RWPE1 (cell line): ENCODE measurements around the gene HORMAD2.

ENCODE experiments used
- CTCF ChIA-PET: fragments of 350-600 bp; sonication (Branson Sonifier 250); formaldehyde crosslinking; extraction: SDS; loops from one replicate; lab custom pipeline; 2021; lab: Yijun Ruan, JAX
- POLR2A ChIA-PET: fragments of 400-600 bp; formaldehyde crosslinking; extraction: SDS; loops from one replicate; lab custom pipeline; 2020; ENCODE audit warnings: antibody characterized with exemption; ENCODE audit not compliant: low non-redundant PET; lab: Yijun Ruan, JAX
- DNase-seq: peaks from one replicate; pipeline ENCODE4 v3.0.0; 2012; ENCODE audit warnings: low spot score
- H3K27ac ChIP-seq: fragments of 450-650 bp; 2 replicates; pipeline ENCODE4 v1.5.1; 2017
- CTCF ChIP-seq: fragments of 450-650 bp; conservative IDR thresholded peaks from 2 replicates; pipeline ENCODE4 v1.5.1; 2017; ENCODE audit warnings: low read depth, mild to moderate bottlenecking

HORMAD2 gene

GRCh38 chr22:30079952-30080533 is at the start of gene HORMAD2:
Gene HORMAD2, plus strand, starts transcription at chr22:30080464. Its CDS starts 13,489 bp downstream, at chr22:30093953.
- CTCF ChIA-PET: interaction anchor here (0.7 kb wide), 1 partner anchor 26 kb away, joined by 3 read pairs; no protein-coding TSS in a partner anchor
- TF ChIP-seq CTCF: no peak
- H3K27ac ChIP-seq: no peak within 1 kb of the TSS
- POLR2A ChIA-PET: no interaction called here
- DNase-seq: no peak

GRCh38 chr22:30031328-30031727 is 48.9 kb upstream of the HORMAD2 start:
- no peak overlapping the region for H3K27ac ChIP-seq
- TF ChIP-seq CTCF: no peak
- POLR2A ChIA-PET: no interaction called here
- no peak for DNase-seq
- CTCF ChIA-PET: interaction anchor here (0.6 kb wide), 1 partner anchor 364 kb away, joined by 3 read pairs; no protein-coding TSS in a partner anchor

GRCh38 chr22:30031764-30032455 is 48.4 kb upstream of the HORMAD2 start:
- DNase-seq: no peak
- ChIA-PET CTCF (interaction anchor here (0.6 kb wide), 1 partner anchor 364 kb away, joined by 3 read pairs; no protein-coding TSS in a partner anchor), POLR2A (no interaction called here)
- no peak for TF ChIP-seq CTCF
- H3K27ac ChIP-seq: no peak overlapping the region

GRCh38 chr22:30033137-30033536 is 47.1 kb upstream of the HORMAD2 start:
- no peak for DNase-seq
- H3K27ac ChIP-seq: no peak overlapping the region
- ChIA-PET POLR2A (no interaction called here), CTCF (no interaction called here)
- no peak for TF ChIP-seq CTCF

- no peak for TF ChIP-seq CTCF
- H3K27ac ChIP-seq: no peak overlapping the region
- POLR2A ChIA-PET: no interaction called here
- CTCF ChIA-PET: interaction anchor here (0.8 kb wide), 1 partner anchor 54 kb away, joined by 5 read pairs; no protein-coding TSS in a partner anchor
- no peak for DNase-seq
Observed at GRCh38 chr22:30033901-30034300, 46.4 kb upstream of the HORMAD2 start.

- ChIA-PET CTCF (interaction anchor here (0.7 kb wide), 2 partner anchors 8 to 123 kb away, joined by 3 read pairs; no protein-coding TSS in a partner anchor), POLR2A (no interaction called here)
- DNase-seq: no peak
- no peak overlapping the region for H3K27ac ChIP-seq
- TF ChIP-seq CTCF: no peak
Observed at GRCh38 chr22:30036656-30037055, 43.6 kb upstream of the HORMAD2 start.
